Endothelial cell of umbilical vein (primary cell): ENCODE results near the gene RNF111. TPM values are rescaled to one million over a fixed set of nuclear protein-coding genes. Genes with fewer than 3 reads are reported as not detected.

ENCODE experiments used
- BruUV-seq: library from RNA; stranded (reverse); fragments of 400-500 nt; replicated peaks from 2 replicates; lab custom pipeline; 2021; lab: Mats Ljungman, UMichigan
- CTCF ChIA-PET: fragments of 300-600, 350-600 bp; sonication (Branson Sonifier 250); formaldehyde crosslinking; loops from one replicate; lab custom pipeline; 2021; ENCODE audit warnings: antibody characterized with exemption, inconsistent platforms; lab: Charles Lee
- POLR2A ChIA-PET: fragments of 300-600, 350-600 bp; sonication (Branson Sonifier 250); formaldehyde crosslinking; loops from one replicate; lab custom pipeline; 2021; ENCODE audit warnings: antibody characterized with exemption, inconsistent platforms; lab: Charles Lee
- DNase-seq: peaks from one replicate; pipeline ENCODE4 v3.0.0-alpha.2; 2011; ENCODE audit warnings: low read depth, low spot score
- FAIRE-seq: peaks from 2 replicates; lab custom pipeline; 2011; peaks lifted over from hg19 to GRCh38; lab: Jason Lieb, UNC
- H2AFZ ChIP-seq: 2 replicates; pipeline ENCODE4 v1.6.0; 2012; ENCODE audit warnings: low read depth, low read length, control low read depth, inconsistent platforms
- H3K27ac ChIP-seq: 2 replicates; pipeline ENCODE4 v1.5.1; 2011; ENCODE audit warnings: low read depth, mild to moderate bottlenecking, control low read depth, low read length, moderate library complexity; ENCODE audit not compliant: insufficient read depth
- H3K27me3 ChIP-seq, 2 experiments: 2 replicates each; pipeline versions ENCODE4 v1.6.0 to v1.6.1; 2011; ENCODE audit warnings: low read length in 2 of 2, mixed read lengths in 1 of 2; ENCODE audit not compliant: control insufficient read depth in 2 of 2, insufficient read depth in 2 of 2
- H3K36me3 ChIP-seq, 2 experiments: 2 replicates in 1 of 2; 3 replicates in 1 of 2; pipeline ENCODE4 v1.5.1; 2011; ENCODE audit warnings: low read length in 2 of 2, mild to moderate bottlenecking in 1 of 2, moderate library complexity in 1 of 2; ENCODE audit not compliant: control insufficient read depth in 2 of 2, insufficient read depth in 2 of 2; ENCODE audit errors: extremely low read depth in 1 of 2
- H3K4me1 ChIP-seq: 3 replicates; pipeline ENCODE4 v1.5.1; 2011; ENCODE audit warnings: mild to moderate bottlenecking, low read length; ENCODE audit not compliant: control insufficient read depth, insufficient read depth; ENCODE audit errors: extremely low read depth
- H3K4me2 ChIP-seq: 2 replicates; pipeline ENCODE4 v1.6.1; 2011; ENCODE audit warnings: low read length, control low read depth, mixed read lengths; ENCODE audit not compliant: insufficient read depth
- H3K4me3 ChIP-seq, 3 experiments: fragments of 200-600 bp in 1 of 3; sonication (generic), shearing (Covaris generic) in 1 of 3; replicated peaks in 1 of 3; 2 replicates each; pipeline ENCODE4 v1.5.1; 2011 to 2016; ENCODE audit warnings: control low read depth in 3 of 3, low read length in 3 of 3, mild to moderate bottlenecking in 2 of 3, inconsistent platforms in 1 of 3, low read depth in 1 of 3, moderate library complexity in 1 of 3; ENCODE audit not compliant: insufficient read depth in 1 of 3
- H3K79me2 ChIP-seq: 2 replicates; pipeline ENCODE4 v1.6.0; 2012; ENCODE audit warnings: low read length, inconsistent platforms; ENCODE audit not compliant: control insufficient read depth, insufficient read depth
- H3K9ac ChIP-seq: replicated peaks from 2 replicates; pipeline ENCODE3; 2011; ENCODE audit warnings: low read length, control low read depth; ENCODE audit not compliant: insufficient read depth; ENCODE audit errors: extremely low read depth
- H3K9me1 ChIP-seq: replicated peaks from 3 replicates; pipeline ENCODE4 v1.6.0; 2011; ENCODE audit warnings: mild to moderate bottlenecking, low read length; ENCODE audit not compliant: control insufficient read depth, insufficient read depth; ENCODE audit errors: extremely low read depth
- H3K9me3 ChIP-seq: replicated peaks from 2 replicates; pipeline ENCODE4 v1.5.1; 2012; ENCODE audit warnings: low read length, inconsistent platforms; ENCODE audit not compliant: control insufficient read depth, insufficient read depth
- H4K20me1 ChIP-seq: replicated peaks from 2 replicates; pipeline ENCODE3; 2011; ENCODE audit warnings: mild to moderate bottlenecking, low read length; ENCODE audit not compliant: control insufficient read depth, insufficient read depth; ENCODE audit errors: extremely low read depth
- CTCF ChIP-seq, 2 donors: IDR thresholded peaks; 1 replicate in 1 of 2; 2 replicates in 1 of 2; pipeline ENCODE4 v1.5.1; 2011; ENCODE audit warnings: low read length in 2 of 2, mild to moderate bottlenecking in 2 of 2, moderate library complexity in 2 of 2, control low read depth in 1 of 2, inconsistent platforms in 1 of 2, low read depth in 1 of 2; ENCODE audit not compliant: insufficient read depth in 1 of 2; ENCODE audit errors: extremely low read depth in 1 of 2
- EZH2 ChIP-seq: IDR thresholded peaks from 2 replicates; pipeline ENCODE4 v1.6.1; 2012; ENCODE audit warnings: borderline replicate concordance, low read depth, mild to moderate bottlenecking, moderate library complexity, low read length, inconsistent platforms; ENCODE audit not compliant: severe bottlenecking
- GATA2 ChIP-seq: IDR thresholded peaks from 2 replicates; pipeline ENCODE4 v1.7.0; 2011; ENCODE audit warnings: low read depth, mild to moderate bottlenecking, moderate library complexity, mixed read lengths, low read length; ENCODE audit not compliant: insufficient read length, insufficient read depth
- JUN ChIP-seq: IDR thresholded peaks from 2 replicates; pipeline ENCODE4 v1.6.1; 2011; ENCODE audit warnings: borderline replicate concordance, low read depth; ENCODE audit not compliant: insufficient read length, insufficient read depth
- MAX ChIP-seq: IDR thresholded peaks from 2 replicates; pipeline ENCODE4 v1.6.1; 2011; ENCODE audit not compliant: insufficient read depth, insufficient read length
- MYC ChIP-seq: IDR thresholded peaks from one replicate; pipeline ENCODE4 v1.6.1; 2011; ENCODE audit warnings: mild to moderate bottlenecking, low read depth, low read length
- POLR2A ChIP-seq: IDR thresholded peaks from 2 replicates; pipeline ENCODE4 v1.6.1; 2012; ENCODE audit warnings: low read depth, mild to moderate bottlenecking, control low read depth, low read length
- POLR2AphosphoS5 ChIP-seq: IDR thresholded peaks from 2 replicates; pipeline ENCODE4 v1.6.1; 2012; ENCODE audit warnings: low read depth, mild to moderate bottlenecking, control low read depth, low read length, moderate library complexity; ENCODE audit not compliant: insufficient read depth
- dilution Hi-C: fragments of 300-500 bp; cut with MboI; formaldehyde crosslinking; loops from one replicate; pipeline ENCODE4 v1.15.0; 2019; ENCODE audit warnings: low sequenced_read_pairs; ENCODE audit not compliant: extremely low pct_ligation_motif_present
- intact Hi-C: fragments of 100-400 bp; cut with micrococcal nuclease; formaldehyde crosslinking; loops from one replicate; pipeline ENCODE4 v1.10.0; 2022
- polyA plus RNA-seq, 4 experiments: library from polyadenylated mRNA; depleted of rRNA in 3 of 4; stranded (reverse) in 3 of 4; unstranded in 1 of 4; fragments of >200 nt; gene quantifications; 2 replicates each; pipeline versions ENCODE4 v1.2.1 to v1.2.3, GENCODE V29; 2011 to 2012; ENCODE audit warnings: missing spikeins in 1 of 4
- total RNA-seq: library from RNA; stranded (reverse); gene quantifications from 2 replicates; pipeline ENCODE4 v1.2.3, GENCODE V29; 2021

Gene RNF111
- total and polyA plus RNA-seq, 2 donors (not counting 3 experiments of a cell fraction or from before 2014, with no cell fraction given): 22.3 to 42.6 TPM

GRCh38 chr15:58981808-58982475 lies 5.5 kb upstream of the RNF111 start:
- dilution Hi-C loops: no loop called here
- Histone ChIP-seq H3K9me3 (no peaks in the 10 kb centered on the region), H3K36me3 (no peaks in the 10 kb centered on the region), H3K9ac (no peak overlapping the region), H3K4me2 (no peak overlapping the region), H3K27ac (no peak overlapping the region), H3K4me3 (no peak overlapping the region), H3K79me2 (no peaks in the 10 kb centered on the region), H2AFZ (no peak overlapping the region), H3K27me3 (peaks cover 4 to 7% of the 10 kb centered on the region in 2 experiments), H4K20me1 (no peaks in the 10 kb centered on the region), H3K9me1 (no peaks in the 10 kb centered on the region), H3K4me1 (peaks cover 1% of the 10 kb centered on the region)
- TF ChIP-seq EZH2 (no peak), CTCF (IDR thresholded peaks at IDR 0.05; ENCODE audit: extremely low read depth in 1 of 2, insufficient read depth in 1 of 2, low read depth in 1 of 2, low read length in 2 of 2) (no peak), MAX (no peak), POLR2A (no peak), POLR2AphosphoS5 (no peak), JUN (no peak), MYC (no peak), GATA2 (no peak)
- CTCF ChIA-PET: interaction anchor here (1.3 to 3.1 kb wide), 3 partner anchors 156 to 547 kb away, joined by 3 to 11 read pairs (median 7); no protein-coding TSS in a partner anchor
- POLR2A ChIA-PET: no interaction called here
- FAIRE-seq: no peak
- no peak for DNase-seq
- BruUV-seq: no TSS peak
- intact Hi-C loops: no loop called here
